Measurements from ENCODE around the gene NANS.

GRCh38 chr9:98100456-98100855 is 43.9 kb downstream of the NANS start:
- TF ChIP-seq CTCF (IDR thresholded peaks at IDR 0.05), result no peak
- TF ChIP-seq EP300 (IDR thresholded peaks at IDR 0.05), result no peak
- TF ChIP-seq POLR2A (IDR thresholded peaks at IDR 0.05), result no peak

Measured in tibial nerve (tissue), 4 donors.